A549 (cell line): ENCODE measurements around the gene SYTL3. TPM values are rescaled to one million over a fixed set of nuclear protein-coding genes. Genes with fewer than 3 reads are reported as not detected.

ENCODE experiments used
- ATAC-seq, 2 experiments: fragments of 200-7000 bp in 1 of 2; fragments of >200 bp in 1 of 2; cut with Nextera tagmentation in 1 of 2; cut with Tn5 transposase in 1 of 2; 3 replicates each; pipeline versions ENCODE4 v1.8.0 to v1.9.1; 2018 to 2020; ENCODE audit warnings: mild to moderate bottlenecking in 1 of 2, moderate library complexity in 1 of 2
- CTCF ChIA-PET: fragments of 300-600 bp; sonication (Branson Sonifier 250); formaldehyde crosslinking; extraction: SDS; loops from one replicate; lab custom pipeline; 2021; ENCODE audit warnings: antibody characterized with exemption, inconsistent platforms; lab: Yijun Ruan, JAX
- POLR2A ChIA-PET: fragments of 350-600 bp; formaldehyde crosslinking; extraction: SDS; loops from one replicate; lab custom pipeline; 2021; ENCODE audit warnings: antibody characterized with exemption, inconsistent platforms; lab: Yijun Ruan, JAX
- DNase-seq, 2 experiments: peaks; one replicate each; pipeline versions ENCODE4 v3.0.0 to v3.0.0-alpha.2; 2011 to 2016; ENCODE audit warnings: low read depth in 1 of 2, low spot score in 1 of 2
- FAIRE-seq: peaks from 2 replicates; lab custom pipeline; 2011; peaks lifted over from hg19 to GRCh38; lab: Jason Lieb, UNC
- H3K27ac ChIP-seq, 2 experiments: fragments of >200 bp; sonication (Bioruptor Twin); formaldehyde crosslinking; 3 replicates each; pipeline ENCODE4 v1.5.1; 2016 to 2017
- H3K4me1 ChIP-seq: fragments of >200 bp; sonication (Bioruptor Twin); formaldehyde crosslinking; 3 replicates; pipeline ENCODE4 v1.6.1; 2016
- H3K4me2 ChIP-seq: fragments of >200 bp; sonication (Bioruptor Twin); formaldehyde crosslinking; 3 replicates; pipeline ENCODE4 v1.6.1; 2016
- H3K4me3 ChIP-seq: fragments of >200 bp; sonication (Bioruptor Twin); formaldehyde crosslinking; 3 replicates; pipeline ENCODE4 v1.5.1; 2016
- H3K9me3 ChIP-seq: fragments of >200 bp; sonication (Bioruptor Twin); formaldehyde crosslinking; 3 replicates; pipeline ENCODE4 v1.6.1; 2016
- BCL3 ChIP-seq: fragments of >200 bp; sonication (Bioruptor Twin); formaldehyde crosslinking; IDR thresholded peaks from 3 replicates; pipeline ENCODE4 v1.6.1; 2016
- CTCF ChIP-seq: fragments of >200 bp; sonication (Bioruptor Twin); formaldehyde crosslinking; IDR thresholded peaks from 3 replicates; pipeline ENCODE4 v1.5.1; 2016
- E2F6 ChIP-seq: IDR thresholded peaks from 2 replicates; pipeline ENCODE4 v1.6.1; 2012; ENCODE audit warnings: low read depth, borderline replicate concordance
- EHF ChIP-seq: fragments of 250-450 bp; sonication (Bioruptor Pico); IDR thresholded peaks from 2 replicates; pipeline ENCODE4 v1.5.0; 2020; ENCODE audit warnings: mild to moderate bottlenecking
- EP300 ChIP-seq, 2 experiments: fragments of >200 bp; sonication (Bioruptor Twin); formaldehyde crosslinking; IDR thresholded peaks; 2 replicates in 1 of 2; 3 replicates in 1 of 2; pipeline ENCODE4 v1.6.1; 2016 to 2017
- ESRRA ChIP-seq: fragments of 150-350 bp; IDR thresholded peaks from 2 replicates; pipeline ENCODE4 v1.6.1; 2014; ENCODE audit warnings: mild to moderate bottlenecking, low read length, borderline replicate concordance
- FOSB ChIP-seq: fragments of 250-450 bp; sonication (Bioruptor Pico); IDR thresholded peaks from 2 replicates; pipeline ENCODE4 v1.5.0; 2020; ENCODE audit warnings: mild to moderate bottlenecking, moderate library complexity
- FOSL2 ChIP-seq, 2 experiments: fragments of 450-650 bp in 1 of 2; fragments of >200 bp in 1 of 2; sonication (Bioruptor Twin) in 1 of 2; formaldehyde crosslinking; IDR thresholded peaks; 2 replicates each; pipeline versions ENCODE4 v1.5.0 to v1.6.1; 2016 to 2020; ENCODE audit warnings: mild to moderate bottlenecking in 1 of 2, moderate library complexity in 1 of 2
- HEYL ChIP-seq: fragments of 250-450 bp; sonication (Bioruptor Pico); IDR thresholded peaks from 2 replicates; pipeline ENCODE4 v1.8.0; 2021; ENCODE audit warnings: mild to moderate bottlenecking, moderate library complexity
- HMGXB4 ChIP-seq: fragments of 250-450 bp; sonication (Bioruptor Pico); IDR thresholded peaks from 2 replicates; pipeline ENCODE4 v1.5.0; 2021; ENCODE audit warnings: mild to moderate bottlenecking, moderate library complexity, borderline replicate concordance
- HOXB13 ChIP-seq: fragments of 250-450 bp; sonication (Bioruptor Pico); IDR thresholded peaks from 2 replicates; pipeline ENCODE4 v1.5.0; 2020; ENCODE audit warnings: low read depth, mild to moderate bottlenecking, moderate library complexity
- JUNB ChIP-seq: fragments of >200 bp; sonication (Bioruptor Twin); formaldehyde crosslinking; IDR thresholded peaks from 2 replicates; pipeline ENCODE4 v1.6.1; 2016
- KDM1A ChIP-seq: fragments of 200-600 bp; sonication (generic); IDR thresholded peaks from 2 replicates; pipeline ENCODE4 v1.6.1; 2016; ENCODE audit warnings: low read depth, mild to moderate bottlenecking
- KDM5A ChIP-seq: fragments of 200-600 bp; sonication (generic); IDR thresholded peaks from 2 replicates; pipeline ENCODE4 v1.6.1; 2016; ENCODE audit warnings: antibody characterized with exemption, mild to moderate bottlenecking
- MAFK ChIP-seq: fragments of 450-650 bp; IDR thresholded peaks from 2 replicates; pipeline ENCODE4 v1.6.1; 2014; ENCODE audit not compliant: partially characterized antibody
- MAX ChIP-seq: IDR thresholded peaks from 2 replicates; pipeline ENCODE4 v1.6.1; 2012
- MAZ ChIP-seq: fragments of 150-350 bp; IDR thresholded peaks from 2 replicates; pipeline ENCODE4 v1.6.1; 2014; ENCODE audit warnings: antibody characterized with exemption, low read depth, low read length, borderline replicate concordance
- NFE2L2 ChIP-seq: fragments of 150-350 bp; conservative IDR thresholded peaks from 2 replicates; pipeline ENCODE4 v1.6.1; 2014; ENCODE audit warnings: low read length
- PHF8 ChIP-seq: fragments of 200-600 bp; sonication (generic); IDR thresholded peaks from 2 replicates; pipeline ENCODE4 v1.6.1; 2016; ENCODE audit warnings: low read depth, mild to moderate bottlenecking, antibody characterized with exemption, moderate library complexity, borderline replicate concordance
- RAD21 ChIP-seq, 2 experiments: fragments of >200 bp in 1 of 2; sonication (Bioruptor Twin) in 1 of 2; formaldehyde crosslinking in 1 of 2; IDR thresholded peaks in 1 of 2; conservative IDR thresholded peaks in 1 of 2; 2 replicates in 1 of 2; 3 replicates in 1 of 2; pipeline ENCODE4 v1.6.1; 2012 to 2018; ENCODE audit warnings: inconsistent platforms in 1 of 2
- RFX5 ChIP-seq: fragments of 450-650 bp; IDR thresholded peaks from 2 replicates; pipeline ENCODE4 v1.7.1; 2014; ENCODE audit warnings: antibody characterized with exemption, mild to moderate bottlenecking, moderate library complexity
- RNF2 ChIP-seq: fragments of 200-600 bp; sonication (generic); IDR thresholded peaks from 2 replicates; pipeline ENCODE4 v1.6.1; 2016; ENCODE audit warnings: low read depth, mild to moderate bottlenecking, antibody characterized with exemption, moderate library complexity, borderline replicate concordance
- SMC3 ChIP-seq: fragments of >200 bp; sonication (Bioruptor Twin); formaldehyde crosslinking; IDR thresholded peaks from 3 replicates; pipeline ENCODE4 v1.6.1; 2018; ENCODE audit warnings: inconsistent platforms
- SREBF2 ChIP-seq: fragments of 450-650 bp; IDR thresholded peaks from 2 replicates; pipeline ENCODE4 v1.6.1; 2014; ENCODE audit warnings: mild to moderate bottlenecking, moderate library complexity
- TP53 ChIP-seq: fragments of 250-450 bp; sonication (Bioruptor Pico); IDR thresholded peaks from 2 replicates; pipeline ENCODE4 v1.5.0; 2021; ENCODE audit warnings: mild to moderate bottlenecking, moderate library complexity
- USF2 ChIP-seq: fragments of 450-650 bp; IDR thresholded peaks from 2 replicates; pipeline ENCODE4 v1.6.1; 2014; ENCODE audit warnings: antibody characterized with exemption
- ZC3H11A ChIP-seq: fragments of 450-650 bp; IDR thresholded peaks from 2 replicates; pipeline ENCODE4 v1.6.1; 2014; ENCODE audit warnings: antibody characterized with exemption, mild to moderate bottlenecking
- ZFP36 ChIP-seq: fragments of 450-650 bp; IDR thresholded peaks from 2 replicates; pipeline ENCODE4 v1.6.1; 2014; ENCODE audit warnings: borderline replicate concordance; ENCODE audit not compliant: partially characterized antibody
- ZNF302 ChIP-seq: fragments of 250-450 bp; sonication (Bioruptor Pico); IDR thresholded peaks from 2 replicates; pipeline ENCODE4 v1.9.0; 2021; ENCODE audit warnings: inconsistent platforms, mild to moderate bottlenecking, moderate library complexity
- WGBS: methylation state at CpG from one replicate; pipeline ENCODE4 v1.1.6; 2017; ENCODE audit errors: missing lambda C conversion rate; 5-methylcytosine and 5-hydroxymethylcytosine counted together
- polyA plus RNA-seq, 4 experiments: library from polyadenylated mRNA; depleted of rRNA in 3 of 4; stranded (reverse); fragments of >200 nt; fragmentation: RNase III in 1 of 4; extraction: RNeasy Plus Mini Kit Qiagen cat#74134 plus additional on column Dnase treatment in 1 of 4; gene quantifications; 2 replicates in 3 of 4; 3 replicates in 1 of 4; pipeline ENCODE4 v1.2.3, GENCODE V29; 2011 to 2017

Gene SYTL3
- polyA plus RNA-seq, 2 of the 4 experiments (the other 2 are of a cell fraction) = 0.63 to 0.89 TPM

GRCh38 chr6:158703837-158704822 lies 54.3 kb downstream of the SYTL3 start:
- ChIA-PET POLR2A (no interaction called here), CTCF (interaction anchor here (0.6 to 6.3 kb wide), 27 partner anchors 13 to 430 kb away, joined by 3 to 74 read pairs (median 5); no protein-coding TSS in a partner anchor)
- 15% methylated on average over 28 of the region's 42 CpGs for WGBS
- no peak for TF ChIP-seq RNF2
- TF ChIP-seq HMGXB4 = no peak
- 0 out of 2 replicates have a peak, but pooled peaks have one; percentile 35 for TF ChIP-seq TP53
- TF ChIP-seq MAFK = no peak
- TF ChIP-seq RFX5 = no peak
- TF ChIP-seq KDM1A = no peak
- TF ChIP-seq ZC3H11A = no peak
- no peak for TF ChIP-seq FOSB
- TF ChIP-seq MAZ = no peak
- TF ChIP-seq FOSL2 (IDR thresholded peaks at IDR 0.05) = no peak
- no peak for TF ChIP-seq FOSL2 (CRISPR knock-in tag; IDR thresholded peaks at IDR 0.05)
- peak; percentile 38; the same call in 1 of the 2 replicates for TF ChIP-seq USF2
- TF ChIP-seq CTCF = peak; percentile 83
- no peak for TF ChIP-seq BCL3
- TF ChIP-seq HEYL (CRISPR knock-in tag) = no peak
- no peak for TF ChIP-seq ESRRA
- peak; percentile 94 for TF ChIP-seq SMC3
- peak; percentile 64 for TF ChIP-seq MAX
- TF ChIP-seq E2F6 = 0 out of 2 replicates have a peak, but pooled peaks have one; percentile 53
- TF ChIP-seq KDM5A = no peak
- TF ChIP-seq SREBF2 = no peak
- TF ChIP-seq JUNB = no peak
- no peak for TF ChIP-seq ZNF302 (CRISPR knock-in tag)
- TF ChIP-seq HOXB13 = no peak
- TF ChIP-seq NFE2L2 = no peak
- no peak for TF ChIP-seq EHF (CRISPR knock-in tag)
- peak; percentile 83 to 94 for TF ChIP-seq RAD21 (conservative IDR thresholded peaks at IDR 0.05 in 1 of 2, IDR thresholded peaks at IDR 0.05 in 1 of 2)
- no peak for TF ChIP-seq EP300 (IDR thresholded peaks at IDR 0.05)
- TF ChIP-seq PHF8 = no peak
- TF ChIP-seq ZFP36 = no peak
- peak; percentile 65 to 75 for DNase-seq
- peak overlapping the region; percentile 43 for H3K4me3 ChIP-seq
- no peak for FAIRE-seq
- peak; percentile 86 to 95 for ATAC-seq
- peak overlapping the region; percentile 86 to 89 for H3K27ac ChIP-seq
- H3K4me1 ChIP-seq = peaks cover 36% of the 10 kb centered on the region
- no peaks in the 10 kb centered on the region for H3K9me3 ChIP-seq
- H3K4me2 ChIP-seq = peak overlapping the region; percentile 96
